HFF-Myc (cell line): Measurements from ENCODE around the gene KCNQ5.
"Not testable (repeated sequence)": the region's sequence is repeated elsewhere in the genome, so short reads cannot be mapped to it uniquely, and the experiment has no call there.

Experiments
- DNase-seq: peaks from one replicate; pipeline ENCODE4 v3.0.0-alpha.2; 2011; ENCODE audit warnings: low read depth; ENCODE audit errors: extremely low read depth
- H3K4me3 ChIP-seq: replicated peaks from 2 replicates; pipeline ENCODE4 v1.5.1; 2011; ENCODE audit warnings: low read depth, mild to moderate bottlenecking, control low read depth, low read length
- CTCF ChIP-seq: IDR thresholded peaks from 2 replicates; pipeline ENCODE4 v1.5.1; 2012; ENCODE audit warnings: mild to moderate bottlenecking, low read depth, low read length, control low read depth; ENCODE audit errors: missing control alignments

KCNQ5 gene

GRCh38 chr6:72892901-72893300 lies 271.0 kb downstream of the KCNQ5 start:
- no peak for TF ChIP-seq CTCF
- DNase-seq: no peak
- H3K4me3 ChIP-seq: no peak overlapping the region

- no peak for DNase-seq
- no peak for TF ChIP-seq CTCF
- H3K4me3 ChIP-seq: no peak overlapping the region
Measured at GRCh38 chr6:72894091-72894490, 272.2 kb downstream of the KCNQ5 start.

- DNase-seq, H3K4me3 ChIP-seq: not testable (repeated sequence)
Measured at GRCh38 chr6:72898313-72898712, 276.4 kb downstream of the KCNQ5 start.

- DNase-seq: no peak
- TF ChIP-seq CTCF: no peak
- H3K4me3 ChIP-seq: no peak overlapping the region
Measured at GRCh38 chr6:72905705-72906478, 284.0 kb downstream of the KCNQ5 start.

GRCh38 chr6:72911463-72912155 lies 289.7 kb downstream of the KCNQ5 start:
- no peak for TF ChIP-seq CTCF
- H3K4me3 ChIP-seq: no peak overlapping the region
- DNase-seq: peak; percentile 7

GRCh38 chr6:72913797-72914196 lies 291.9 kb downstream of the KCNQ5 start:
- no peak for TF ChIP-seq CTCF
- no peak overlapping the region for H3K4me3 ChIP-seq
- DNase-seq: no peak

GRCh38 chr6:72916298-72916697 lies 294.4 kb downstream of the KCNQ5 start:
- no peak for TF ChIP-seq CTCF
- H3K4me3 ChIP-seq: no peak overlapping the region
- no peak for DNase-seq
